ENCODE results near the gene CD34. TPM values are rescaled to one million over a fixed set of nuclear protein-coding genes. Genes with fewer than 3 reads are reported as not detected.
A peak's percentile ranks its signal among the peaks of the same experiment; 100 is the strongest.
"Not testable (repeated sequence)": the region's sequence is repeated elsewhere in the genome, so short reads cannot be mapped to it uniquely, and the experiment has no call there.

CD34 gene
- total and polyA plus RNA-seq, 8 donors = 3.2 to 31.2 (median 11.6) TPM

DNA sequence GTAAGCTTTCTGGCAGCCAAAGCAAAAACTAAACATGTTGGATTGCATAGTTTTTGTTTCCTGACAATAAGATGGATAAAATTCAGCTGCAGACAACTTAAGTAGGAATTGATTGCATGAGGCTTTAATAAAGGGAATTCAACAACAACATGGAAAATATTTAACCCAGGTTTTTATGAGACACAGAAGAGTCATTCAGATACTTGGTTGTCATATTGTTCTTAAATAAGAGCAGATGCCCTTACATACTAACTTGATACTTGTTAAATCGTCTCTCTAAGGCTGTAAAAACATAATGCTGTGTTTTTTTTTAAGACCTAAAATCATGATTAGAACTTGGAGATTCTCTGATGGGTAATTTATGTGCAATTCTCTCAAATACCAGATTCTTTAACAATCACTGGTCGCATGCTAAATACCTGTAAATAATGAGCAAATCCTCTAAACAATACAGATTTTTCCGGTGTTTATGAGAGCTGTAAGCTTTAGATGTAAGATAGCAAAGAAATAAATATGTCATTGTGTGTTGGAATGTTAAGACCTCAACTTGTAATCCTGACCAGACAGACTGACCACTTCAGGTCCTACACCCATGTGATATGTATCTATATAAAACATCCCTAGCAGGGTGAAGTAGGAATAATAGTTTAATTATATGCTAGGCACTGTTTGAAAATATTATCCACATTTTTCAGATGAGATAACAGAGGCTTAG, 37.8 kb upstream of the CD34 start:
- 62 to 81% (median 72%) methylated on average over 3 of the region's 3 CpGs for WGBS, 5 donors
- H3K27ac ChIP-seq = no peak overlapping the region
- no peaks in the 10 kb centered on the region for H3K27me3 ChIP-seq
- H3K9me3 ChIP-seq = no peaks in the 10 kb centered on the region
- H3K4me1 ChIP-seq = peaks cover 0 to 6% (median 2%) of the 10 kb centered on the region in 4 donors
- H3K36me3 ChIP-seq = no peaks in the 10 kb centered on the region
- TF ChIP-seq, protein P1, sequence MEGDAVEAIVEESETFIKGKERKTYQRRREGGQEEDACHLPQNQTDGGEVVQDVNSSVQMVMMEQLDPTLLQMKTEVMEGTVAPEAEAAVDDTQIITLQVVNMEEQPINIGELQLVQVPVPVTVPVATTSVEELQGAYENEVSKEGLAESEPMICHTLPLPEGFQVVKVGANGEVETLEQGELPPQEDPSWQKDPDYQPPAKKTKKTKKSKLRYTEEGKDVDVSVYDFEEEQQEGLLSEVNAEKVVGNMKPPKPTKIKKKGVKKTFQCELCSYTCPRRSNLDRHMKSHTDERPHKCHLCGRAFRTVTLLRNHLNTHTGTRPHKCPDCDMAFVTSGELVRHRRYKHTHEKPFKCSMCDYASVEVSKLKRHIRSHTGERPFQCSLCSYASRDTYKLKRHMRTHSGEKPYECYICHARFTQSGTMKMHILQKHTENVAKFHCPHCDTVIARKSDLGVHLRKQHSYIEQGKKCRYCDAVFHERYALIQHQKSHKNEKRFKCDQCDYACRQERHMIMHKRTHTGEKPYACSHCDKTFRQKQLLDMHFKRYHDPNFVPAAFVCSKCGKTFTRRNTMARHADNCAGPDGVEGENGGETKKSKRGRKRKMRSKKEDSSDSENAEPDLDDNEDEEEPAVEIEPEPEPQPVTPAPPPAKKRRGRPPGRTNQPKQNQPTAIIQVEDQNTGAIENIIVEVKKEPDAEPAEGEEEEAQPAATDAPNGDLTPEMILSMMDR (IDR thresholded peaks at IDR 0.05) = no peak
- no peak for TF ChIP-seq POLR2AphosphoS5 (IDR thresholded peaks at IDR 0.05)
- TF ChIP-seq EP300 (IDR thresholded peaks at IDR 0.05) = no peak
- no peak for TF ChIP-seq POLR2A (IDR thresholded peaks at IDR 0.05)
- intact Hi-C loops (cut with DNase I; ENCODE audit: low total_unique reads) = no loop called here
- H3K4me3 ChIP-seq = no peak overlapping the region
- DNase-seq = no peak

DNA sequence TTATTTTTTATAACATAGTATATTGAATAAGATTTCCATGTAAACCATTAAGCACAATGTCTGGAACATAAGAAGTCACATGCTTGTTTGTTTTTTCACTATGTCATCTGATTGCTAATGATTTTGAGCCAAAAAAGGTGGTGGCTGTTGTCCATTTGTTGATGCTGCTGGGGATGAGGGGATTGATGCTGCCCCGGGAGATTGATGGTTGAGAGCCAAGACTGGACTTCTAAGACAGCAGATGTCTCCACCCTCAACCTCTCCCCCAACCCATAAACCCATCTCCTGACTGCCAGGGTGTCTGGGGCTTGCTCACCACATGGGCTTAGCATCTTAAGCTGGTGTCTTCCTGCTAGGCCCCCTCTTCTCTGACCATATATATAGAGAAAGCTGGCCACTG, 35.8 kb upstream of the CD34 start:
- Histone ChIP-seq H3K9me3 (no peaks in the 10 kb centered on the region), H3K4me3 (no peak overlapping the region), H3K27me3 (no peaks in the 10 kb centered on the region), H3K4me1 (peaks cover 0 to 6% (median 0%) of the 10 kb centered on the region in 4 donors), H3K27ac (no peak overlapping the region), H3K36me3 (no peaks in the 10 kb centered on the region)
- intact Hi-C loops (cut with DNase I; ENCODE audit: low total_unique reads) = no loop called here
- whole genome bisulfite sequencing, 5 donors = 72 to 93% (median 80%) methylated on average over 1 of the region's 1 CpG
- no peak for DNase-seq
- TF ChIP-seq POLR2AphosphoS5 (IDR thresholded peaks at IDR 0.05) (no peak), EP300 (IDR thresholded peaks at IDR 0.05) (no peak), POLR2A (IDR thresholded peaks at IDR 0.05) (no peak)
- TF ChIP-seq, protein P1 (IDR thresholded peaks at IDR 0.05) = no peak

DNA sequence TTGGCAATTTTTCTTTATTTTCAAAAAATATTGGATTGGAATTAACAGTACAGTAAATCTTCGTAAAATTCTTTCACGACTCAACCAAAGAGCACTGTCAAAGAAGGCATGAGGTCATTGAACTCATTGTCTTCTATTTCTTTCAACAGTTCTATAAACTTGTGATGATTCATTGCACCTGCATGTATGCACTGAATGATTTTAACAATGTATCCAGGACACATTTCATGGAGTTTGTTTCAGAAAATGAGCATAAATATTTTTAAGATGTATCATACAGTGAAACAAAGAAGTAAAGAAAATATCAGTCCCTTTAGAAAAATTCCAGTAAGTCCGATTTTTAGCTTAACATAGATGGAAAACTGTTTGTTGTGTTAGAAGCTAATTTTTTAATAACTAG, 33.6 kb upstream of the CD34 start:
- no peak for DNase-seq
- no peaks in the 10 kb centered on the region for H3K9me3 ChIP-seq
- H3K27ac ChIP-seq = no peak overlapping the region
- WGBS, 5 donors = 78 to 87% (median 86%) methylated on average over 3 of the region's 3 CpGs
- no peaks in the 10 kb centered on the region for H3K36me3 ChIP-seq
- intact Hi-C loops (cut with DNase I; ENCODE audit: low total_unique reads) = no loop called here
- TF ChIP-seq POLR2A (IDR thresholded peaks at IDR 0.05) (no peak), POLR2AphosphoS5 (IDR thresholded peaks at IDR 0.05) (no peak), EP300 (IDR thresholded peaks at IDR 0.05) (no peak)
- TF ChIP-seq, protein P1 (IDR thresholded peaks at IDR 0.05) = no peak
- H3K4me3 ChIP-seq = no peak overlapping the region
- H3K27me3 ChIP-seq = no peaks in the 10 kb centered on the region
- peaks cover 0 to 8% (median 0%) of the 10 kb centered on the region in 4 donors for H3K4me1 ChIP-seq

DNA sequence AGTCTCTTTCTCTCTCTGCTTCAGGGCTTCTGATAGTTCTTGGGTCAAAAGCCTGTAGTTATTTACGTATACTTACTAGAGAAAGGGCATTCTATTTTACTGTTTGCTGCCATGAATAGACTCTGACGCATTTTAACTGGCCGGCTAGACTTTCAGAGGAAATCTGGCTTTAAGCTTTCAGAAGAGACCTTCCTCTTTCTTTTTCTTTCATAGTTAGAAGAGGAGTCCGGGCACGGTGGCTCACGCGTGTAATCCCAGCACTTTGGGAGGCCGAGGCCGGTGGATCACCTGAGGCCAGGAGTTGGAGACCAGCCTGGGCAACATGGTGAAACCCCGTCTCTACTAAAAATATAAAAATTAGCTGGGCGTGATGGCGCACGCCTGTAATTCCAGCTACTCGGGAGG, 31.4 kb upstream of the CD34 start:
- Histone ChIP-seq H3K4me1 (peaks cover 0 to 10% (median 0%) of the 10 kb centered on the region in 4 donors), H3K27ac (peak overlapping the region in 4 of 5 donors; percentile 59 to 69 (median 62))
- H3K4me3 ChIP-seq; H3K27me3 ChIP-seq; DNase-seq; H3K36me3 ChIP-seq; intact Hi-C loops (cut with DNase I; ENCODE audit: low total_unique reads); H3K9me3 ChIP-seq: not testable (repeated sequence)
- 64 to 80% (median 75%) methylated on average over 14 of the region's 14 CpGs for WGBS, 5 donors

DNA sequence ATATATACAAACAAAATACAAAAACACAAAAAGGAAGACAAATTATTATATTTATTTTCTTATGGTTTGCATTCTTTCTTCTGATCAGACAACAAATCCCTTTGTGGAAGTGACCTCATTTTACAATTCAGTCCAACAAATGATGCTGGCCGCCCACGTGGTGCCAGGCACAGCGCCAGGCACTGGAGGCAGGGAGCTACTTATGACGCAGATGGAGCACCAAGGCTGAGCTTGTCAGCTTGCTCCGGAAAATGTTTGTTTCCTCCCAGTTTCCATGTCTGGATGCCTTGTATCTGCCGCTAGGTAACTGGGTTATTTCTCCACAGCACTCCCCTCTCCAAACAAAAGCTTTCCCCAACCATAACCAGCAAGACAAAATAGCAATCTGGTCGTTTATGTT, 30.7 kb upstream of the CD34 start:
- no peaks in the 10 kb centered on the region for H3K27me3 ChIP-seq
- peak; percentile 55 to 87 for DNase-seq
- WGBS, 5 donors = 26 to 36% (median 34%) methylated on average over 7 of the region's 7 CpGs
- no peaks in the 10 kb centered on the region for H3K36me3 ChIP-seq
- intact Hi-C loops (cut with DNase I; ENCODE audit: low total_unique reads) = no loop called here
- H3K4me3 ChIP-seq = no peak overlapping the region
- no peaks in the 10 kb centered on the region for H3K9me3 ChIP-seq
- peak overlapping the region in 4 of 5 donors; percentile 59 to 69 (median 62) for H3K27ac ChIP-seq
- TF ChIP-seq, protein P1 (IDR thresholded peaks at IDR 0.05) = no peak
- TF ChIP-seq POLR2AphosphoS5 (IDR thresholded peaks at IDR 0.05) (peak in 2 of 3 donors; percentile 28 to 63), POLR2A (IDR thresholded peaks at IDR 0.05) (no peak), EP300 (IDR thresholded peaks at IDR 0.05) (no peak)
- H3K4me1 ChIP-seq = peaks cover 0 to 10% (median 0%) of the 10 kb centered on the region in 4 donors

Data from stomach (tissue), 9 donors.